Measurements from ENCODE around the gene LAD1.

Gene LAD1

GRCh38 chr1:201409440-201409839, 10.3 kb upstream of the LAD1 start:
- Histone ChIP-seq H4K20me1 (ENCODE audit: insufficient read depth, low read length, poor library complexity, severe bottlenecking) (no peaks in the 10 kb centered on the region), H3K4me3 (ENCODE audit: low read length, poor library complexity, severe bottlenecking) (no peak overlapping the region), H3K79me2 (ENCODE audit: insufficient read depth, low read length) (no peaks in the 10 kb centered on the region), H2AFZ (ENCODE audit: low read length) (no peak overlapping the region), H3K9me3 (ENCODE audit: insufficient read depth, low read depth, low read length) (no peaks in the 10 kb centered on the region), H3K4me2 (ENCODE audit: low read depth, low read length, poor library complexity, severe bottlenecking) (no peak overlapping the region), H3K27me3 (ENCODE audit: insufficient read depth, low read length, poor library complexity, severe bottlenecking) (no peaks in the 10 kb centered on the region), H3K9ac (ENCODE audit: low read depth, low read length, poor library complexity, severe bottlenecking) (no peak overlapping the region), H3F3A (ENCODE audit: low read depth) (no peaks in the 10 kb centered on the region), H3K36me3 (ENCODE audit: insufficient read depth, low read length) (no peaks in the 10 kb centered on the region), H3K9me2 (replicated peaks; ENCODE audit: low read depth, low read length) (no peaks in the 10 kb centered on the region), H3K4me1 (ENCODE audit: insufficient read depth, low read length, poor library complexity, severe bottlenecking) (no peaks in the 10 kb centered on the region)
- TF ChIP-seq CTCF (conservative IDR thresholded peaks at IDR 0.05; ENCODE audit: low read length): no peak
- TF ChIP-seq EZH2phosphoT487 (IDR thresholded peaks at IDR 0.05; ENCODE audit: borderline replicate concordance): no peak

- no peaks in the 10 kb centered on the region for H3F3A ChIP-seq (ENCODE audit: low read depth)
- no peaks in the 10 kb centered on the region for H3K9me3 ChIP-seq (ENCODE audit: insufficient read depth, low read depth, low read length)
- H3K4me1 ChIP-seq (ENCODE audit: insufficient read depth, low read length, poor library complexity, severe bottlenecking): no peaks in the 10 kb centered on the region
- H3K9ac ChIP-seq (ENCODE audit: low read depth, low read length, poor library complexity, severe bottlenecking): no peak overlapping the region
- H3K36me3 ChIP-seq (ENCODE audit: insufficient read depth, low read length): no peaks in the 10 kb centered on the region
- TF ChIP-seq CTCF (conservative IDR thresholded peaks at IDR 0.05; ENCODE audit: low read length) (no peak), EZH2phosphoT487 (IDR thresholded peaks at IDR 0.05; ENCODE audit: borderline replicate concordance) (no peak)
- H3K4me3 ChIP-seq (ENCODE audit: low read length, poor library complexity, severe bottlenecking): no peak overlapping the region
- H4K20me1 ChIP-seq (ENCODE audit: insufficient read depth, low read length, poor library complexity, severe bottlenecking): no peaks in the 10 kb centered on the region
- H2AFZ ChIP-seq (ENCODE audit: low read length): no peak overlapping the region
- no peak overlapping the region for H3K4me2 ChIP-seq (ENCODE audit: low read depth, low read length, poor library complexity, severe bottlenecking)
- no peaks in the 10 kb centered on the region for H3K79me2 ChIP-seq (ENCODE audit: insufficient read depth, low read length)
- H3K27me3 ChIP-seq (ENCODE audit: insufficient read depth, low read length, poor library complexity, severe bottlenecking): no peaks in the 10 kb centered on the region
- no peaks in the 10 kb centered on the region for H3K9me2 ChIP-seq (replicated peaks; ENCODE audit: low read depth, low read length)
Measured at GRCh38 chr1:201408834-201409200, 9.7 kb upstream of the LAD1 start.

DNA sequence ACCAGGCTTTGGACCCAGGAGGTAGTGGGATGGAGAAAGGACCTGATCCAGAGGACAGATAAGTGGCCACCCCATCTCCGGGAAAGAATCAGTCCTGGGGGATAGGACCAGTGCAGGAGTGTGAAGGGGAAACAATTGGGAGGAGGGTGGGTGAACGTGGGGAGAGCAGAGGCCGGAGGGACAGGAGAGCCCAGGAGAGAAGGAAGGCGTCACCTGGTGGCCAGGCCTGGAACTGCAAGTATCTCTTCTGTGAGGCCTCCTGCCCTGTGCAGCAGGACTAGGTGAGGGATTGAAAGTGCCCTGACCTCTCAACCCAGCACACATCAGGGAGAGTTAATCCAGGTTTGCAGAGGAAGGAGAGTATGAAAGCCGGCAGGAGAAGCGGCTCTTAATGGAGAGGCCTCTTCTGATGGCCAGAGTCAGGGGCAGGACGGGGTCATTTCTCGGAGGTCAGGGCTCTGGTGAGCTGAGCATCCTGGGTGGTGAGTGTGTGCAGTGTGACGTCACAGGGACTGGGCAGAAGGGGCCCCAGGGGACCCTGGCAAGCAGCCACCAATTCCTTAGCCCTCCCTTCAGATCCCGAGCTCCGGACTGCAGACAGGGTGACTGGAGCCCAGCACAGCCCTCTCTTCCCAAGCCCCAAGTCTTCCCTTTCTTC, 9.2 kb upstream of the LAD1 start:
- H3K9me3 ChIP-seq (ENCODE audit: insufficient read depth, low read depth, low read length): no peaks in the 10 kb centered on the region
- no peaks in the 10 kb centered on the region for H3K27me3 ChIP-seq (ENCODE audit: insufficient read depth, low read length, poor library complexity, severe bottlenecking)
- H3K9ac ChIP-seq (ENCODE audit: low read depth, low read length, poor library complexity, severe bottlenecking): no peak overlapping the region
- H4K20me1 ChIP-seq (ENCODE audit: insufficient read depth, low read length, poor library complexity, severe bottlenecking): no peaks in the 10 kb centered on the region
- H3K4me2 ChIP-seq (ENCODE audit: low read depth, low read length, poor library complexity, severe bottlenecking): no peak overlapping the region
- no peak overlapping the region for H3K4me3 ChIP-seq (ENCODE audit: low read length, poor library complexity, severe bottlenecking)
- H2AFZ ChIP-seq (ENCODE audit: low read length): no peak overlapping the region
- H3K79me2 ChIP-seq (ENCODE audit: insufficient read depth, low read length): no peaks in the 10 kb centered on the region
- H3F3A ChIP-seq (ENCODE audit: low read depth): no peaks in the 10 kb centered on the region
- H3K9me2 ChIP-seq (replicated peaks; ENCODE audit: low read depth, low read length): no peaks in the 10 kb centered on the region
- TF ChIP-seq CTCF (conservative IDR thresholded peaks at IDR 0.05; ENCODE audit: low read length) (peak; percentile 92), EZH2phosphoT487 (IDR thresholded peaks at IDR 0.05; ENCODE audit: borderline replicate concordance) (no peak)
- H3K4me1 ChIP-seq (ENCODE audit: insufficient read depth, low read length, poor library complexity, severe bottlenecking): no peaks in the 10 kb centered on the region
- no peaks in the 10 kb centered on the region for H3K36me3 ChIP-seq (ENCODE audit: insufficient read depth, low read length)
